Nucleus accumbens (tissue), 56 donors: ENCODE results near the gene GSTA5.
"Not testable (repeated sequence)": the region's sequence is repeated elsewhere in the genome, so short reads cannot be mapped to it uniquely, and the experiment has no call there.

Experiments used
- DNase-seq, 56 donors: peaks; one replicate each; lab custom pipeline; 2025; lab: John Stamatoyannopoulos, UW

Gene GSTA5

GRCh38 chr6:52839124-52840055 is 1.2 kb downstream of the GSTA5 start:
- DNase-seq: peak in 23 of 56 donors; percentile 1 to 40 (median 6)

- no peak for DNase-seq
Observed at GRCh38 chr6:52834481-52834880, 6.1 kb downstream of the GSTA5 start.

GRCh38 chr6:52830869-52831268 is 9.7 kb downstream of the GSTA5 start:
- DNase-seq: not testable (repeated sequence)

GRCh38 chr6:52829046-52829817 is 11.4 kb downstream of the GSTA5 start:
- DNase-seq: no peak

- DNase-seq: not testable (repeated sequence)
Observed at GRCh38 chr6:52828621-52829020, 12.0 kb downstream of the GSTA5 start.

GRCh38 chr6:52827073-52827783 is 13.4 kb downstream of the GSTA5 start:
- not testable (repeated sequence) for DNase-seq

- DNase-seq: no peak
Observed at GRCh38 chr6:52826513-52826912, 14.1 kb downstream of the GSTA5 start.

GRCh38 chr6:52825900-52826459 is 14.6 kb downstream of the GSTA5 start:
- DNase-seq: not testable (repeated sequence)

GRCh38 chr6:52825270-52825793 is 15.3 kb downstream of the GSTA5 start:
- DNase-seq: not testable (repeated sequence)

GRCh38 chr6:52821842-52822241 is 18.8 kb downstream of the GSTA5 start:
- DNase-seq: no peak

GRCh38 chr6:52820198-52820597 is 20.4 kb downstream of the GSTA5 start:
- no peak for DNase-seq

GRCh38 chr6:52815167-52816092 is 25.2 kb downstream of the GSTA5 start:
- peak in 13 of 56 donors; percentile 1 to 29 (median 3) for DNase-seq

- not testable (repeated sequence) for DNase-seq
Observed at GRCh38 chr6:52814545-52814944, 26.1 kb downstream of the GSTA5 start.

- not testable (repeated sequence) for DNase-seq
Observed at GRCh38 chr6:52809777-52810176, 30.8 kb downstream of the GSTA5 start.

- DNase-seq: no peak
Observed at GRCh38 chr6:52808660-52809059, 32.0 kb downstream of the GSTA5 start.

- not testable (repeated sequence) for DNase-seq
Observed at GRCh38 chr6:52803668-52804255, 36.9 kb downstream of the GSTA5 start, which contains the start of gene GSTA1. TSS of gene GSTA1 (minus strand) at chr6:52803816. CDS start at chr6:52799267, 4,549 bp downstream.

GRCh38 chr6:52802806-52803205 is 37.8 kb downstream of the GSTA5 start:
- no peak for DNase-seq

GRCh38 chr6:52801188-52801841 is 39.3 kb downstream of the GSTA5 start:
- DNase-seq: no peak
